ENCODE data around the gene ZMYND15. TPM values are rescaled to one million over a fixed set of nuclear protein-coding genes. Genes with fewer than 3 reads are reported as not detected.

Gene ZMYND15
- total RNA-seq, 1 donor from 2014 or later = not detected

GRCh38 chr17:4795168-4795567 is 55.5 kb downstream of the ZMYND15 start:
- H3K4me1 Mint-ChIP-seq (ENCODE audit: low read depth, unreplicated experiment) = peaks cover 4% of the 10 kb centered on the region
- H3K4me3 Mint-ChIP-seq (ENCODE audit: unreplicated experiment) = peak overlapping the region; percentile 42
- H3K9me3 Mint-ChIP-seq (ENCODE audit: unreplicated experiment) = peaks cover 10% of the 10 kb centered on the region
- H3K27ac Mint-ChIP-seq (ENCODE audit: unreplicated experiment) = no peak overlapping the region
- no peak for DNase-seq
- no peaks in the 10 kb centered on the region for H3K36me3 Mint-ChIP-seq (ENCODE audit: unreplicated experiment)
- TF ChIP-seq CTCF (IDR thresholded peaks at IDR 0.05; ENCODE audit: partially characterized antibody, unreplicated experiment) = no peak
- peaks cover 5% of the 10 kb centered on the region for H3K27me3 Mint-ChIP-seq (ENCODE audit: unreplicated experiment)

Other genes starting within 250 kb of the ZMYND15 start
- 73.0 TPM for gene SPNS2, start 241.0 kb upstream of the ZMYND15 start, total RNA-seq (ENCODE audit: unreplicated experiment)
- 44.8 TPM for gene MYBBP1A, start 184.4 kb upstream of the ZMYND15 start, total RNA-seq (ENCODE audit: unreplicated experiment)
- gene GGT6, start 179.3 kb upstream of the ZMYND15 start, total RNA-seq (ENCODE audit: unreplicated experiment) = not detected
- 22.0 TPM for gene SMTNL2, start 155.3 kb upstream of the ZMYND15 start, total RNA-seq (ENCODE audit: unreplicated experiment)
- gene ALOX15, start 98.2 kb upstream of the ZMYND15 start, total RNA-seq (ENCODE audit: unreplicated experiment) = not detected
- gene PELP1, start 35.7 kb upstream of the ZMYND15 start, total RNA-seq (ENCODE audit: unreplicated experiment) = 63.7 TPM
- gene ARRB2, start 29.2 kb upstream of the ZMYND15 start, total RNA-seq (ENCODE audit: unreplicated experiment) = 106 TPM
- gene MED11, start 8.4 kb upstream of the ZMYND15 start, total RNA-seq (ENCODE audit: unreplicated experiment) = 12.5 TPM
- not detected for gene CXCL16, start 95 bp downstream of the ZMYND15 start, total RNA-seq (ENCODE audit: unreplicated experiment)
- not detected for gene TM4SF5, start 32.1 kb downstream of the ZMYND15 start, total RNA-seq (ENCODE audit: unreplicated experiment)
- gene VMO1, start 46.5 kb downstream of the ZMYND15 start, total RNA-seq (ENCODE audit: unreplicated experiment) = 2.5 TPM
- gene GLTPD2, start 49.1 kb downstream of the ZMYND15 start, total RNA-seq (ENCODE audit: unreplicated experiment) = not detected
- gene PSMB6, start 56.3 kb downstream of the ZMYND15 start, total RNA-seq (ENCODE audit: unreplicated experiment) = 128 TPM
- 61.4 TPM for gene PLD2, start 67.3 kb downstream of the ZMYND15 start, total RNA-seq (ENCODE audit: unreplicated experiment)
- gene MINK1, start 93.5 kb downstream of the ZMYND15 start, total RNA-seq (ENCODE audit: unreplicated experiment) = 130 TPM
- 11.1 TPM for gene C17orf107, start 159.7 kb downstream of the ZMYND15 start, total RNA-seq (ENCODE audit: unreplicated experiment)
- gene CHRNE, start 163.3 kb downstream of the ZMYND15 start, total RNA-seq (ENCODE audit: unreplicated experiment) = 0.69 TPM
- 0.47 TPM for gene GP1BA, start 192.4 kb downstream of the ZMYND15 start, total RNA-seq (ENCODE audit: unreplicated experiment)
- gene SLC25A11, start 200.2 kb downstream of the ZMYND15 start, total RNA-seq (ENCODE audit: unreplicated experiment) = 72.2 TPM
- gene RNF167, start 200.4 kb downstream of the ZMYND15 start, total RNA-seq (ENCODE audit: unreplicated experiment) = 96.1 TPM
- gene PFN1, start 208.7 kb downstream of the ZMYND15 start, total RNA-seq (ENCODE audit: unreplicated experiment) = 356 TPM
- gene ENO3, start 211.3 kb downstream of the ZMYND15 start, total RNA-seq (ENCODE audit: unreplicated experiment) = 62.1 TPM
- gene SPAG7, start 228.0 kb downstream of the ZMYND15 start, total RNA-seq (ENCODE audit: unreplicated experiment) = 69.6 TPM
- gene CAMTA2, start 247.8 kb downstream of the ZMYND15 start, total RNA-seq (ENCODE audit: unreplicated experiment) = 61.4 TPM

All from glutamatergic neuron (in vitro differentiated cells).